HepG2 (cell line): ENCODE results near the gene CNTD1. TPM values are rescaled to one million over a fixed set of nuclear protein-coding genes. Genes with fewer than 3 reads are reported as not detected.

Experiments
- AHR ChIP-seq: IDR thresholded peaks from 2 replicates; pipeline ENCODE4 v1.6.1; 2018; ENCODE audit warnings: missing genetic modification reagents, missing compliant biosample characterization
- DPF2 ChIP-seq: sonication (generic); formaldehyde crosslinking; IDR thresholded peaks from 2 replicates; pipeline ENCODE4 v1.4.0; 2020; ENCODE audit warnings: mild to moderate bottlenecking, low read depth, missing genetic modification reagents, borderline replicate concordance
- FOSL2 ChIP-seq: sonication (generic); formaldehyde crosslinking; IDR thresholded peaks from 2 replicates; pipeline ENCODE4 v1.4.0; 2020; ENCODE audit warnings: missing genetic modification reagents
- HOXA5 ChIP-seq: sonication (generic); formaldehyde crosslinking; IDR thresholded peaks from 2 replicates; pipeline ENCODE4 v1.4.0; 2020; ENCODE audit warnings: missing genetic modification reagents
- KLF16 ChIP-seq, 2 experiments: sonication (generic) in 1 of 2; formaldehyde crosslinking in 1 of 2; IDR thresholded peaks; 2 replicates each; pipeline versions ENCODE4 v1.6.1 to v1.8.0; 2016 to 2023; ENCODE audit warnings: missing genetic modification reagents in 2 of 2, missing compliant biosample characterization in 1 of 2
- MTF1 ChIP-seq: sonication (generic); formaldehyde crosslinking; IDR thresholded peaks from 2 replicates; pipeline ENCODE4 v1.5.0; 2020; ENCODE audit warnings: missing genetic modification reagents
- NCOR1 ChIP-seq: fragments of 200-600 bp; sonication (generic); IDR thresholded peaks from 2 replicates; pipeline ENCODE4 v1.7.0; 2017; ENCODE audit warnings: antibody characterized with exemption, low read length, borderline replicate concordance
- NFIB ChIP-seq: sonication (generic); formaldehyde crosslinking; IDR thresholded peaks from 2 replicates; pipeline ENCODE4 v1.9.0; 2021; ENCODE audit warnings: missing genetic modification reagents, mild to moderate bottlenecking, borderline replicate concordance
- PATZ1 ChIP-seq: sonication (generic); formaldehyde crosslinking; IDR thresholded peaks from 2 replicates; pipeline ENCODE4 v1.4.0; 2020; ENCODE audit warnings: missing genetic modification reagents
- RBAK ChIP-seq: sonication (generic); formaldehyde crosslinking; IDR thresholded peaks from 2 replicates; pipeline ENCODE4 v1.5.1; 2020; ENCODE audit warnings: mild to moderate bottlenecking, missing genetic modification reagents
- RELA ChIP-seq: sonication (generic); formaldehyde crosslinking; IDR thresholded peaks from 2 replicates; pipeline ENCODE4 v1.4.0; 2020; ENCODE audit warnings: missing genetic modification reagents
- RFX5 ChIP-seq: IDR thresholded peaks from 2 replicates; pipeline ENCODE4 v1.6.1; 2011; ENCODE audit warnings: low read depth, low read length, improper control_type of control experiment
- SIN3B ChIP-seq: fragments of 150-350 bp; IDR thresholded peaks from 2 replicates; pipeline ENCODE4 v1.6.1; 2014; ENCODE audit warnings: low read length
- SRSF4 ChIP-seq: fragments of 200-400 bp; formaldehyde crosslinking; IDR thresholded peaks from one replicate; pipeline ENCODE4 v1.6.1; 2018; ENCODE audit warnings: mild to moderate bottlenecking, low read depth, low read length, moderate library complexity; ENCODE audit not compliant: poor library complexity, severe bottlenecking
- ZNF335 ChIP-seq: sonication (generic); formaldehyde crosslinking; IDR thresholded peaks from 2 replicates; pipeline ENCODE4 v1.4.0; 2020; ENCODE audit warnings: missing genetic modification reagents
- ZNF34 ChIP-seq: sonication (generic); formaldehyde crosslinking; IDR thresholded peaks from 2 replicates; pipeline ENCODE4 v1.4.0; 2020; ENCODE audit warnings: mild to moderate bottlenecking, missing genetic modification reagents, borderline replicate concordance
- ZNF546 ChIP-seq: sonication (generic); formaldehyde crosslinking; conservative IDR thresholded peaks from 2 replicates; pipeline ENCODE4 v1.8.1; 2023; ENCODE audit warnings: mild to moderate bottlenecking, missing genetic modification reagents
- ZNF572 ChIP-seq: sonication (generic); formaldehyde crosslinking; IDR thresholded peaks from 2 replicates; pipeline ENCODE4 v1.5.1; 2020; ENCODE audit warnings: mild to moderate bottlenecking, missing genetic modification reagents
- ZNF619 ChIP-seq: sonication (generic); formaldehyde crosslinking; IDR thresholded peaks from 2 replicates; pipeline ENCODE4 v1.4.0; 2020; ENCODE audit warnings: mild to moderate bottlenecking, missing genetic modification reagents
- ZNF670 ChIP-seq: sonication (generic); formaldehyde crosslinking; IDR thresholded peaks from 2 replicates; pipeline ENCODE4 v1.8.0; 2022; ENCODE audit warnings: mild to moderate bottlenecking, missing genetic modification reagents, borderline replicate concordance
- ZNF737 ChIP-seq: sonication (generic); formaldehyde crosslinking; IDR thresholded peaks from 2 replicates; pipeline ENCODE4 v1.5.0; 2020; ENCODE audit warnings: missing genetic modification reagents, mild to moderate bottlenecking, borderline replicate concordance
- ZNF747 ChIP-seq: sonication (generic); formaldehyde crosslinking; IDR thresholded peaks from 2 replicates; pipeline ENCODE4 v1.8.1; 2023; ENCODE audit warnings: missing genetic modification reagents, mild to moderate bottlenecking, borderline replicate concordance
- ZSCAN30 ChIP-seq: sonication (generic); formaldehyde crosslinking; IDR thresholded peaks from 2 replicates; pipeline ENCODE4 v1.5.0; 2020; ENCODE audit warnings: mild to moderate bottlenecking, missing genetic modification reagents
- polyA plus RNA-seq, 8 experiments: library from polyadenylated mRNA; depleted of rRNA in 3 of 8; stranded (reverse) in 7 of 8; unstranded in 1 of 8; fragments of >200 nt; fragmentation: Illumina TruSeq in 4 of 8; extraction: Trizol in 4 of 8; gene quantifications; 2 replicates each; pipeline versions ENCODE4 v1.2.1 to v1.2.3, GENCODE V29; 2011 to 2016; ENCODE audit warnings: low read depth in 4 of 8, missing spikeins in 1 of 8, mixed read lengths in 1 of 8; ENCODE audit not compliant: insufficient read depth in 1 of 8
- total RNA-seq, 5 experiments: library from RNA; depleted of rRNA; stranded (reverse); fragments of >200 nt; fragmentation: Illumina TruSeq; extraction: Trizol; gene quantifications; 2 replicates each; pipeline ENCODE4 v1.2.3, GENCODE V29; 2016; ENCODE audit warnings: low read depth in 1 of 5
- TF ChIP-seq, protein P1 (sequence below), 2 experiments: sonication (generic) in 1 of 2; formaldehyde crosslinking in 1 of 2; IDR thresholded peaks; 2 replicates each; pipeline versions ENCODE4 v1.4.0 to v1.6.1; 2018 to 2020; ENCODE audit warnings: missing genetic modification reagents in 2 of 2, borderline replicate concordance in 1 of 2, low read depth in 1 of 2, mild to moderate bottlenecking in 1 of 2, missing biosample characterization in 1 of 2
- TF ChIP-seq, protein P2 (sequence below): sonication (generic); formaldehyde crosslinking; IDR thresholded peaks from 2 replicates; pipeline ENCODE4 v1.4.0; 2020; ENCODE audit warnings: missing genetic modification reagents

The CNTD1 gene
- total and polyA plus RNA-seq, 2 of the 13 experiments (the other 11 are each of a cell fraction or from before 2014, with no cell fraction given) = 0.11 to 0.15 TPM

- peak in 1 of 2 experiments; percentile 96; a peak in 3 of 4 replicates for TF ChIP-seq KLF16 (CRISPR knock-in tag; IDR thresholded peaks at IDR 0.05)
- TF ChIP-seq RBAK (CRISPR knock-in tag) = 0 out of 2 replicates have a peak, but pooled peaks have one; percentile 37
- peak; percentile 75 for TF ChIP-seq SIN3B
- TF ChIP-seq ZNF747 (CRISPR knock-in tag) = peak; percentile 96
- TF ChIP-seq AHR (CRISPR knock-in tag) = peak; percentile 82; the same call in 1 of the 2 replicates
- TF ChIP-seq NFIB = no peak
- peak; percentile 92 for TF ChIP-seq ZNF619 (CRISPR knock-in tag)
- TF ChIP-seq ZSCAN30 (CRISPR knock-in tag) = no peak
- TF ChIP-seq ZNF737 (CRISPR knock-in tag) = peak; percentile 98
- TF ChIP-seq ZNF670 = no peak
- TF ChIP-seq FOSL2 (CRISPR knock-in tag) = peak; percentile 58
- TF ChIP-seq ZNF335 = peak; percentile 79
- peak; percentile 95 for TF ChIP-seq ZNF546 (CRISPR knock-in tag)
- no peak; the same call in 1 of the 2 replicates for TF ChIP-seq ZNF572 (CRISPR knock-in tag)
- TF ChIP-seq, protein P1, sequence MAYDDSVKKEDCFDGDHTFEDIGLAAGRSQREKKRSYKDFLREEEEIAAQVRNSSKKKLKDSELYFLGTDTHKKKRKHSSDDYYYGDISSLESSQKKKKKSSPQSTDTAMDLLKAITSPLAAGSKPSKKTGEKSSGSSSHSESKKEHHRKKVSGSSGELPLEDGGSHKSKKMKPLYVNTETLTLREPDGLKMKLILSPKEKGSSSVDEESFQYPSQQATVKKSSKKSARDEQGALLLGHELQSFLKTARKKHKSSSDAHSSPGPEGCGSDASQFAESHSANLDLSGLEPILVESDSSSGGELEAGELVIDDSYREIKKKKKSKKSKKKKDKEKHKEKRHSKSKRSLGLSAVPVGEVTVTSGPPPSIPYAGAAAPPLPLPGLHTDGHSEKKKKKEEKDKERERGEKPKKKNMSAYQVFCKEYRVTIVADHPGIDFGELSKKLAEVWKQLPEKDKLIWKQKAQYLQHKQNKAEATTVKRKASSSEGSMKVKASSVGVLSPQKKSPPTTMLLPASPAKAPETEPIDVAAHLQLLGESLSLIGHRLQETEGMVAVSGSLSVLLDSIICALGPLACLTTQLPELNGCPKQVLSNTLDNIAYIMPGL (CRISPR knock-in tag; IDR thresholded peaks at IDR 0.05; ENCODE audit: borderline replicate concordance in 1 of 2, low read depth in 1 of 2) = peak; percentile 93 to 94
- TF ChIP-seq RELA = peak; percentile 73; the same call in 1 of the 2 replicates
- no peak for TF ChIP-seq MTF1 (CRISPR knock-in tag)
- TF ChIP-seq PATZ1 (CRISPR knock-in tag) = no peak; the same call in 1 of the 2 replicates
- TF ChIP-seq DPF2 (CRISPR knock-in tag) = no peak
- TF ChIP-seq SRSF4 = no peak
- 0 out of 2 replicates have a peak, but pooled peaks have one; percentile 32 for TF ChIP-seq NCOR1
- TF ChIP-seq ZNF34 = peak; percentile 47
- TF ChIP-seq RFX5 = no peak
- TF ChIP-seq HOXA5 (CRISPR knock-in tag) = peak; percentile 75
- TF ChIP-seq, protein P2, sequence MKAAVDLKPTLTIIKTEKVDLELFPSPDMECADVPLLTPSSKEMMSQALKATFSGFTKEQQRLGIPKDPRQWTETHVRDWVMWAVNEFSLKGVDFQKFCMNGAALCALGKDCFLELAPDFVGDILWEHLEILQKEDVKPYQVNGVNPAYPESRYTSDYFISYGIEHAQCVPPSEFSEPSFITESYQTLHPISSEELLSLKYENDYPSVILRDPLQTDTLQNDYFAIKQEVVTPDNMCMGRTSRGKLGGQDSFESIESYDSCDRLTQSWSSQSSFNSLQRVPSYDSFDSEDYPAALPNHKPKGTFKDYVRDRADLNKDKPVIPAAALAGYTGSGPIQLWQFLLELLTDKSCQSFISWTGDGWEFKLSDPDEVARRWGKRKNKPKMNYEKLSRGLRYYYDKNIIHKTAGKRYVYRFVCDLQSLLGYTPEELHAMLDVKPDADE (CRISPR knock-in tag) = no peak
These were observed at the start of gene CNTD1, which contains the start of gene COA3 (continued) for GRCh38 chr17:42798383-42799380.
